ENCODE results near the gene BRD7. TPM values are rescaled to one million over a fixed set of nuclear protein-coding genes. Genes with fewer than 3 reads are reported as not detected.

BRD7 gene
- total and polyA plus RNA-seq, 10 of the 15 experiments (the other 5 are each of a cell fraction or from before 2014, with no cell fraction given) = 16.9 to 74.7 (median 52.0) TPM

GRCh38 chr16:50396761-50397535 is 28.2 kb upstream of the BRD7 start:
- Histone ChIP-seq H4K20me1 (ENCODE audit: control insufficient read depth, insufficient read depth) (no peaks in the 10 kb centered on the region), H3K9me3 (replicated peaks; ENCODE audit: control insufficient read depth, insufficient read depth, low read length) (no peaks in the 10 kb centered on the region), H3K9ac (ENCODE audit: control insufficient read depth, insufficient read depth, low read length) (no peak overlapping the region), H3K36me3 (ENCODE audit: control insufficient read depth in 2 of 2, insufficient read depth in 2 of 2, low read length in 1 of 2) (no peaks in the 10 kb centered on the region), H3K27ac (ENCODE audit: control insufficient read depth, insufficient read depth) (no peak overlapping the region), H3K27me3 (replicated peaks in 1 of 2; ENCODE audit: control insufficient read depth in 2 of 2, insufficient read depth in 2 of 2, low read length in 1 of 2) (peaks cover 0 to 1% of the 10 kb centered on the region in 2 experiments; a peak in 2 of 4 replicates), H3K4me3 (no peak overlapping the region), H3K4me1 (ENCODE audit: control insufficient read depth, insufficient read depth, low read length) (no peaks in the 10 kb centered on the region), H2AFZ (ENCODE audit: control insufficient read depth, low read depth, low read length) (no peak overlapping the region), H3K79me2 (ENCODE audit: control insufficient read depth, insufficient read depth, low read length) (no peaks in the 10 kb centered on the region), H3K4me2 (ENCODE audit: control insufficient read depth, insufficient read depth) (no peak overlapping the region)
- 57% methylated on average over 8 of the region's 8 CpGs for WGBS (ENCODE audit: insufficient coverage, insufficient replicate concordance, low lambda C conversion rate, missing lambda C conversion rate)
- FAIRE-seq (no peak), DNase-seq (ENCODE audit: low read depth, low spot score) (no peak), ATAC-seq (no peak)
- intact Hi-C loops (cut with micrococcal nuclease; ENCODE audit: unreplicated experiment) = no loop called here
- BruUV-seq (replicated peaks) = no TSS peak
- RAD21 ChIA-PET (ENCODE audit: unreplicated experiment) = no interaction called here
- CTCF ChIA-PET = no interaction called here
- TF ChIP-seq ATF3 (IDR thresholded peaks at IDR 0.05; ENCODE audit: borderline replicate concordance, extremely low read depth, low read depth, low read length) (no peak), NR2C1 (IDR thresholded peaks at IDR 0.05) (no peak), RBBP5 (conservative IDR thresholded peaks at IDR 0.05) (no peak), IRF4 (IDR thresholded peaks at IDR 0.05; ENCODE audit: low read depth, low read length) (no peak), SRF (IDR thresholded peaks at IDR 0.05; ENCODE audit: low read depth in 2 of 2, low read length in 2 of 2) (no peak), WRNIP1 (IDR thresholded peaks at IDR 0.05; ENCODE audit: borderline replicate concordance, low read depth, low read length) (no peak), E2F4 (IDR thresholded peaks at IDR 0.05; ENCODE audit: low read depth, low read length) (no peak), ESRRA (IDR thresholded peaks at IDR 0.05; ENCODE audit: low read length) (no peak), CTCF (IDR thresholded peaks at IDR 0.05 in 2 of 3, conservative IDR thresholded peaks at IDR 0.05 in 1 of 3; ENCODE audit: control insufficient read depth in 2 of 3, extremely low read depth in 1 of 3, insufficient read depth in 1 of 3, low read depth in 3 of 3, low read length in 3 of 3) (no peak), CBX5 (IDR thresholded peaks at IDR 0.05; ENCODE audit: low read depth) (no peak)
- TF ChIP-seq, protein P1, sequence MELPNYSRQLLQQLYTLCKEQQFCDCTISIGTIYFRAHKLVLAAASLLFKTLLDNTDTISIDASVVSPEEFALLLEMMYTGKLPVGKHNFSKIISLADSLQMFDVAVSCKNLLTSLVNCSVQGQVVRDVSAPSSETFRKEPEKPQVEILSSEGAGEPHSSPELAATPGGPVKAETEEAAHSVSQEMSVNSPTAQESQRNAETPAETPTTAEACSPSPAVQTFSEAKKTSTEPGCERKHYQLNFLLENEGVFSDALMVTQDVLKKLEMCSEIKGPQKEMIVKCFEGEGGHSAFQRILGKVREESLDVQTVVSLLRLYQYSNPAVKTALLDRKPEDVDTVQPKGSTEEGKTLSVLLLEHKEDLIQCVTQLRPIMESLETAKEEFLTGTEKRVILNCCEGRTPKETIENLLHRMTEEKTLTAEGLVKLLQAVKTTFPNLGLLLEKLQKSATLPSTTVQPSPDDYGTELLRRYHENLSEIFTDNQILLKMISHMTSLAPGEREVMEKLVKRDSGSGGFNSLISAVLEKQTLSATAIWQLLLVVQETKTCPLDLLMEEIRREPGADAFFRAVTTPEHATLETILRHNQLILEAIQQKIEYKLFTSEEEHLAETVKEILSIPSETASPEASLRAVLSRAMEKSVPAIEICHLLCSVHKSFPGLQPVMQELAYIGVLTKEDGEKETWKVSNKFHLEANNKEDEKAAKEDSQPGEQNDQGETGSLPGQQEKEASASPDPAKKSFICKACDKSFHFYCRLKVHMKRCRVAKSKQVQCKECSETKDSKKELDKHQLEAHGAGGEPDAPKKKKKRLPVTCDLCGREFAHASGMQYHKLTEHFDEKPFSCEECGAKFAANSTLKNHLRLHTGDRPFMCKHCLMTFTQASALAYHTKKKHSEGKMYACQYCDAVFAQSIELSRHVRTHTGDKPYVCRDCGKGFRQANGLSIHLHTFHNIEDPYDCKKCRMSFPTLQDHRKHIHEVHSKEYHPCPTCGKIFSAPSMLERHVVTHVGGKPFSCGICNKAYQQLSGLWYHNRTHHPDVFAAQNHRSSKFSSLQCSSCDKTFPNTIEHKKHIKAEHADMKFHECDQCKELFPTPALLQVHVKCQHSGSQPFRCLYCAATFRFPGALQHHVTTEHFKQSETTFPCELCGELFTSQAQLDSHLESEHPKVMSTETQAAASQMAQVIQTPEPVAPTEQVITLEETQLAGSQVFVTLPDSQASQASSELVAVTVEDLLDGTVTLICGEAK (IDR thresholded peaks at IDR 0.05; ENCODE audit: borderline replicate concordance) = no peak
- POLR2A ChIA-PET = no interaction called here
- SMC1A ChIA-PET (ENCODE audit: uncharacterized antibody, unreplicated experiment) = no interaction called here
- in situ Hi-C loops (cut with MboI) = no loop called here

All from GM12878 (cell line).